Transverse colon (tissue), 4 donors: Measurements from ENCODE around the gene BICD1. TPM values are rescaled to one million over a fixed set of nuclear protein-coding genes. Genes with fewer than 3 reads are reported as not detected.

Source experiments
- DNase-seq: peaks from one replicate; pipeline ENCODE4 v3.0.0-alpha.2; 2019
- H3K27ac ChIP-seq, 4 donors: fragments of 200-600 bp; sonication (generic); 2 replicates each; pipeline ENCODE4 v1.5.1; 2016 to 2018; ENCODE audit warnings: inconsistent platforms in 4 of 4
- H3K27me3 ChIP-seq: fragments of 200-600 bp; sonication (generic); 2 replicates; pipeline ENCODE4 v1.5.1; 2017; ENCODE audit warnings: inconsistent platforms
- H3K36me3 ChIP-seq, 4 donors: fragments of 200-600 bp; sonication (generic); 2 replicates each; pipeline ENCODE4 v1.5.1; 2017 to 2019; ENCODE audit warnings: inconsistent platforms in 4 of 4
- H3K4me1 ChIP-seq, 4 donors: fragments of 200-600 bp; sonication (generic); 2 replicates each; pipeline ENCODE4 v1.5.1; 2017 to 2020; ENCODE audit warnings: inconsistent platforms in 4 of 4
- H3K4me3 ChIP-seq, 4 donors: fragments of 200-600 bp; sonication (generic); 1 replicate in 1 of 4; 2 replicates in 3 of 4; pipeline versions ENCODE4 v1.5.1 to v1.6.1; 2017 to 2019; ENCODE audit warnings: inconsistent platforms in 4 of 4
- H3K9me3 ChIP-seq, 2 donors: fragments of 200-600 bp; sonication (generic); 2 replicates each; pipeline ENCODE4 v1.5.1; 2017 to 2019; ENCODE audit warnings: inconsistent platforms in 2 of 2
- EP300 ChIP-seq: sonication (generic); formaldehyde crosslinking; IDR thresholded peaks from one replicate; pipeline ENCODE4 v1.6.1; 2017; ENCODE audit warnings: antibody characterized with exemption, low read depth
- POLR2A ChIP-seq: fragments of 450-650 bp; IDR thresholded peaks from one replicate; pipeline ENCODE4 v1.6.1; 2016; ENCODE audit warnings: antibody characterized with exemption, mild to moderate bottlenecking, moderate library complexity
- POLR2AphosphoS5 ChIP-seq, 3 donors: sonication (generic); formaldehyde crosslinking; IDR thresholded peaks; one replicate each; pipeline ENCODE4 v1.6.1; 2016; ENCODE audit warnings: antibody characterized with exemption in 3 of 3
- WGBS, 2 donors: methylation state at CpG; one replicate each; pipeline ENCODE4 v1.1.5; 2018; ENCODE audit warnings: low coverage in 1 of 2; 5-methylcytosine and 5-hydroxymethylcytosine counted together
- in situ Hi-C, 4 donors: fragments of 200-750 bp; cut with MboI; loops; one replicate each; pipeline versions ENCODE4 v1.15.0 to v1.15.1; 2017; ENCODE audit warnings: low sequenced_read_pairs in 3 of 4, low pct_ligation_motif_present in 1 of 4, low pct_unique_long_range_greater_than_20kb in 1 of 4
- intact Hi-C: fragments of 100-400 bp; cut with DNase I; formaldehyde crosslinking; loops from one replicate; pipeline ENCODE4 v1.15.1; 2023; ENCODE audit warnings: low total_unique reads
- total RNA-seq, 4 donors: library from RNA; depleted of rRNA; stranded (reverse); fragments of >200 nt; gene quantifications; one replicate each; pipeline ENCODE4 v1.1.0, GENCODE V29; 2016
- TF ChIP-seq, protein P1 (sequence below), 5 experiments: fragments of 200-600 bp in 3 of 5; fragments of 450-650 bp in 2 of 5; sonication (generic) in 3 of 5; IDR thresholded peaks; 1 replicate in 2 of 5; 2 replicates in 3 of 5; pipeline ENCODE4 v1.5.1; 2016 to 2017; ENCODE audit warnings: antibody characterized with exemption in 5 of 5, inconsistent platforms in 3 of 5, mild to moderate bottlenecking in 2 of 5, moderate library complexity in 1 of 5

Gene BICD1
- total RNA-seq, 4 donors from 2014 or later, result 0.75 to 27.7 (median 5.2) TPM

GRCh38 chr12:32208355-32208754, 101.7 kb downstream of the BICD1 start:
- 85% methylated on average over 2 of the region's 2 CpGs for WGBS, 2 donors
- in situ Hi-C loops (no loop called here), intact Hi-C loops (no loop called here)
- no peaks in the 10 kb centered on the region for H3K27me3 ChIP-seq
- no peak for DNase-seq
- no peaks in the 10 kb centered on the region for H3K4me1 ChIP-seq
- no peak overlapping the region for H3K27ac ChIP-seq
- TF ChIP-seq, protein P1, sequence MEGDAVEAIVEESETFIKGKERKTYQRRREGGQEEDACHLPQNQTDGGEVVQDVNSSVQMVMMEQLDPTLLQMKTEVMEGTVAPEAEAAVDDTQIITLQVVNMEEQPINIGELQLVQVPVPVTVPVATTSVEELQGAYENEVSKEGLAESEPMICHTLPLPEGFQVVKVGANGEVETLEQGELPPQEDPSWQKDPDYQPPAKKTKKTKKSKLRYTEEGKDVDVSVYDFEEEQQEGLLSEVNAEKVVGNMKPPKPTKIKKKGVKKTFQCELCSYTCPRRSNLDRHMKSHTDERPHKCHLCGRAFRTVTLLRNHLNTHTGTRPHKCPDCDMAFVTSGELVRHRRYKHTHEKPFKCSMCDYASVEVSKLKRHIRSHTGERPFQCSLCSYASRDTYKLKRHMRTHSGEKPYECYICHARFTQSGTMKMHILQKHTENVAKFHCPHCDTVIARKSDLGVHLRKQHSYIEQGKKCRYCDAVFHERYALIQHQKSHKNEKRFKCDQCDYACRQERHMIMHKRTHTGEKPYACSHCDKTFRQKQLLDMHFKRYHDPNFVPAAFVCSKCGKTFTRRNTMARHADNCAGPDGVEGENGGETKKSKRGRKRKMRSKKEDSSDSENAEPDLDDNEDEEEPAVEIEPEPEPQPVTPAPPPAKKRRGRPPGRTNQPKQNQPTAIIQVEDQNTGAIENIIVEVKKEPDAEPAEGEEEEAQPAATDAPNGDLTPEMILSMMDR (IDR thresholded peaks at IDR 0.05), result no peak
- no peak for TF ChIP-seq EP300
- no peak for TF ChIP-seq POLR2AphosphoS5 (IDR thresholded peaks at IDR 0.05)
- no peak for TF ChIP-seq POLR2A
- H3K36me3 ChIP-seq, result no peaks in the 10 kb centered on the region
- no peak overlapping the region for H3K4me3 ChIP-seq
- no peaks in the 10 kb centered on the region for H3K9me3 ChIP-seq

DNA sequence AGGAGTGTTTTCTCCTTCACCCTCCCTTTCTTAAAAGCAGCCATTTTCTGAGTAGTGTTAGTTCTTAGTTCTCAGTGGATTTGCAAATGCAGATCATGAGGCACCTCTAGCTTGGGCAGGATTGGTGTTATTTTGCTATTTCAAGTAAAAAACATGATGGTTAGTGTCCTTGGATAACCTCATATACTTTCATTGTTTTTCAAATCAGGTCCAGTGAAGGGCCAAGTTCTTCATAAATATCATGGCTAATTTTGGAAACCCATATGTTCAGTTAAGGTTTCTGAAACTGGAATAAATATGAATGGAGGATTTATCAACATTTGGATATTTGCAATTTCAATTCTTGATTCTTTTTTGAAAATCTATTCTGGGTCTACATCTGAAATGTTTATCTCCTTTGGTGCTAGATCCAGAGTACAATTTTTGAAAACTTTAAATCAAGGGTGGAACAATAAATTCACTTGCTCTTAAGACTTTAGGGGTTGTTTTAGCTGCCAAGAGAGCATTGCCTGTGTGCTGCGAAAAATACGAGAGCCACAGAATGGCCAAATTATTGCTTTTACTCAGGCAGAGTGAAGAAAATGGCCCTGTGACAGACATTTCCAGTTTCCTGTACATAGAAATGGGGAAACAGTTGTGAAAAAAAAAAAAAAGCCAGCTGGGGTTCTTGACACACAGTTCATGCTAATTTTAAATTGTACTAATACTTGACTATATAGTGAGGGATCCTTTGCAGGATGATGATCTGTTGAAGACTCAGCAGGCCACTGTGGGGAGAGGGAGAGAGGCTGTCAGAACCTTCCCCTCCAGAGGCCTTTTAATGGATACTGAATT, 104.6 kb downstream of the BICD1 start:
- Histone ChIP-seq H3K4me3 (no peak overlapping the region), H3K27me3 (no peaks in the 10 kb centered on the region), H3K27ac (no peak overlapping the region), H3K9me3 (no peaks in the 10 kb centered on the region), H3K4me1 (no peaks in the 10 kb centered on the region), H3K36me3 (no peaks in the 10 kb centered on the region)
- intact Hi-C loops (no loop called here), in situ Hi-C loops (no loop called here)
- TF ChIP-seq POLR2A, result no peak
- TF ChIP-seq, protein P1 (IDR thresholded peaks at IDR 0.05), result no peak
- TF ChIP-seq EP300, result no peak
- no peak for TF ChIP-seq POLR2AphosphoS5 (IDR thresholded peaks at IDR 0.05)
- DNase-seq, result no peak
- WGBS, 2 donors, result 64 to 81% methylated on average over 2 of the region's 2 CpGs

DNA sequence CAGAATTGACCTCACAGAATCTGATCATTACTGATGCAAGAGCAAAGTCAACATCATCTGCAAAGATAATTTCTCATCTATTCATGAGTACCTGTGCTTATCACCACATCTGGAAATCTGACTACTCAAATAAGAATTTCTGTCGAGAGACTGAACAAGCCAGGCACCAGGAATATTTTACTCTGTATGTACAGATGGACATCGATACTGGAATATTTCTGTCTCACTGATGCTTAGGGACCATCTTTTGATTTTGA, 105.2 kb downstream of the BICD1 start:
- no peaks in the 10 kb centered on the region for H3K36me3 ChIP-seq
- no peak overlapping the region for H3K27ac ChIP-seq
- H3K9me3 ChIP-seq, result no peaks in the 10 kb centered on the region
- 86 to 94% methylated on average over 2 of the region's 2 CpGs for WGBS, 2 donors
- no peaks in the 10 kb centered on the region for H3K4me1 ChIP-seq
- H3K4me3 ChIP-seq, result no peak overlapping the region
- H3K27me3 ChIP-seq, result no peaks in the 10 kb centered on the region
- TF ChIP-seq EP300, result no peak
- TF ChIP-seq, protein P1 (IDR thresholded peaks at IDR 0.05), result no peak
- TF ChIP-seq POLR2A, result no peak
- no peak for TF ChIP-seq POLR2AphosphoS5 (IDR thresholded peaks at IDR 0.05)
- in situ Hi-C loops (no loop called here), intact Hi-C loops (no loop called here)
- no peak for DNase-seq

DNA sequence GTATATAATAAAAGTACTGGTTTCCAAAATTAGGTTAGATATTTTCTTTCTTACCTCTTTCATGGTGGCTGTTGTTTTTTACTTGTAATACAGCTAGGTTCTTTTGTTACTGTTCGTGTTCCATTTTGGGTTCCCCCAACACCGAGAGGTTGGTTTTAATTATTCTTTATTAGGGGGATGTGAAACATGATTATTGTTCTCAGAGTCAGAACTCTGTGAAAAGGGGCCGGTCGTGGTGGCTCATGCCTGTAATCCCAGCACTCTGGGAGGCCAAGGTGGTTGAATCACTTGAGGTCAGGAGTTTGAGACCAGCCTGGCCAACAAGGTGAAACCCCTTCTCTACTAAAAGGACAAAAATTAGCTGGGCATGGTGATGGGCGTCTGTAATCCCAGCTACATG, 108.1 kb downstream of the BICD1 start:
- H3K4me3 ChIP-seq, result no peak overlapping the region
- no peaks in the 10 kb centered on the region for H3K4me1 ChIP-seq
- no peak overlapping the region for H3K27ac ChIP-seq
- no peaks in the 10 kb centered on the region for H3K36me3 ChIP-seq
- H3K27me3 ChIP-seq, result no peaks in the 10 kb centered on the region
- H3K9me3 ChIP-seq, result no peaks in the 10 kb centered on the region
- intact Hi-C loops, result no loop called here
- TF ChIP-seq POLR2AphosphoS5 (IDR thresholded peaks at IDR 0.05), result no peak
- TF ChIP-seq, protein P1 (IDR thresholded peaks at IDR 0.05), result no peak
- no peak for TF ChIP-seq EP300
- TF ChIP-seq POLR2A, result no peak
- no peak for DNase-seq
- 93% methylated on average over 2 to 5 of the region's 5 CpGs for WGBS, 2 donors
- in situ Hi-C loops, result no loop called here
